Measurements from ENCODE around the gene DNLZ.

- no peak for TF ChIP-seq CTCF (IDR thresholded peaks at IDR 0.05)
- TF ChIP-seq POLR2A (IDR thresholded peaks at IDR 0.05), result no peak
These were observed 23.7 kb upstream of the DNLZ start for GRCh38 chr9:136387217-136387616.
